ENCODE results near the gene ATP6AP1.

- TF ChIP-seq POLR2A (IDR thresholded peaks at IDR 0.05; ENCODE audit: low read depth, low read length): peak; percentile 57; the same call in 1 of the 2 replicates
- TF ChIP-seq TAF1 (IDR thresholded peaks at IDR 0.05; ENCODE audit: borderline replicate concordance, low read depth, low read length): no peak
Measured at GRCh38 chrX:154428176-154429171, at the start of gene ATP6AP1.

Measured in GM12892 (cell line).